Gastroesophageal sphincter (tissue), 4 donors: ENCODE measurements around the gene CBLIF. TPM values are rescaled to one million over a fixed set of nuclear protein-coding genes. Genes with fewer than 3 reads are reported as not detected.

ENCODE experiments used
- ATAC-seq: fragments of 150-250 bp; one replicate; pipeline ENCODE4 v1.9.1; 2016; ENCODE audit warnings: mild to moderate bottlenecking, moderate library complexity
- H3K27ac ChIP-seq, 4 donors: fragments of 200-600 bp; sonication (generic) in 3 of 4; 1 replicate in 3 of 4; 2 replicates in 1 of 4; pipeline ENCODE4 v1.5.1; 2016 to 2019
- H3K27me3 ChIP-seq: fragments of 200-600 bp; sonication (generic); one replicate; pipeline ENCODE4 v1.5.1; 2019
- H3K36me3 ChIP-seq, 2 donors: fragments of 200-600 bp; sonication (generic); one replicate each; pipeline ENCODE4 v1.5.1; 2019; ENCODE audit warnings: control low read depth in 1 of 2
- H3K4me1 ChIP-seq, 3 donors: fragments of 200-600 bp; sonication (generic); 1 replicate in 2 of 3; 2 replicates in 1 of 3; pipeline ENCODE4 v1.5.1; 2016 to 2019; ENCODE audit warnings: control low read depth in 2 of 3
- H3K4me3 ChIP-seq, 2 donors: fragments of 200-600 bp; sonication (generic); one replicate each; pipeline ENCODE4 v1.5.1; 2019; ENCODE audit warnings: mild to moderate bottlenecking in 1 of 2, moderate library complexity in 1 of 2
- H3K9me3 ChIP-seq, 3 donors: fragments of 200-600 bp; sonication (generic); one replicate each; pipeline ENCODE4 v1.5.1; 2017 to 2019; ENCODE audit warnings: control low read depth in 2 of 3
- EP300 ChIP-seq: sonication (generic); formaldehyde crosslinking; IDR thresholded peaks from one replicate; pipeline ENCODE4 v1.6.1; 2017; ENCODE audit warnings: antibody characterized with exemption, mild to moderate bottlenecking
- POLR2A ChIP-seq, 2 donors: fragments of 450-650 bp; IDR thresholded peaks; one replicate each; pipeline ENCODE4 v1.6.1; 2017; ENCODE audit warnings: antibody characterized with exemption in 2 of 2, mild to moderate bottlenecking in 2 of 2, moderate library complexity in 1 of 2
- POLR2AphosphoS5 ChIP-seq: sonication (generic); formaldehyde crosslinking; IDR thresholded peaks from one replicate; pipeline ENCODE4 v1.6.1; 2017; ENCODE audit warnings: antibody characterized with exemption
- WGBS, 2 donors: methylation state at CpG; one replicate each; pipeline ENCODE4 v1.1.5; 2018; ENCODE audit warnings: low coverage in 1 of 2; 5-methylcytosine and 5-hydroxymethylcytosine counted together
- total RNA-seq, 4 donors: library from RNA; depleted of rRNA; stranded (reverse); fragments of >200 nt; gene quantifications; one replicate each; pipeline ENCODE4 v1.1.0, GENCODE V29; 2016
- TF ChIP-seq, protein P1 (sequence below), 4 experiments: fragments of 200-600 bp in 2 of 4; fragments of 450-650 bp in 2 of 4; sonication (generic) in 1 of 4; IDR thresholded peaks; one replicate each; pipeline ENCODE4 v1.5.1; 2017 to 2019; ENCODE audit warnings: antibody characterized with exemption in 4 of 4, mild to moderate bottlenecking in 2 of 4, moderate library complexity in 2 of 4

The CBLIF gene
- total RNA-seq, 4 donors from 2014 or later: not detected

DNA sequence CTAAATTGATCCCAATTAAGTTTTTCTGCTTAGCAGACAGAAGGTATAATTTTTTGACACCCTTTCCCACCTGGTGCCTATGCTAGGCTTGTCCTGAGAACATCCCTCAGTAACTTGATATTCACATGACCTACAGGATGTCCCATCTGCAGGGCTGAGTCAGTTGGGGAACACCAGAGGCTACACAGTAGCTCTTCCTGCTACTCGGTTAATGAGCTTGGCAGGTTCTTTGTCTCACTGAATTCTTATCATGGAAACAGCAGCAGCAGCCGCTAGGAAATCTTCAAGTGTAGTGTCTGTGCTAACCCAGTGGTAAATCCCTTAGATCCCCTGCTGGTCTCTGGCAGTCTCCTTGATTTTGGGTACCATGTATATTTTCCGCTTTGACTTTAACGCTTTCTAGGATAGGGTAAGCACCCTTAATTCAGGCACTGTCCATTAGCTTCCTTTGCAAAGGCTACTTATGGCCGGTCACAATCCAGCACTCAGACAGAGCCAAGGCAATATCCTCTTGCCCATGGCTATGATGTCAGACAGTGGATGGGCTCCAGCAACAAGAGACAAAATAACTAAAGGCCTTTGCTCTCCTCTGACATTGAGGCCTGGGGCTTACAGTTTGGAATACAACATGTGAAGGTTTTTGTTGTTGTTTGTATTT is 43.2 kb downstream of the CBLIF start:
- peaks cover 0 to 6% (median 0%) of the 10 kb centered on the region in 3 donors for H3K4me1 ChIP-seq
- TF ChIP-seq POLR2AphosphoS5: no peak
- no peak for TF ChIP-seq POLR2A (IDR thresholded peaks at IDR 0.05)
- TF ChIP-seq, protein P1, sequence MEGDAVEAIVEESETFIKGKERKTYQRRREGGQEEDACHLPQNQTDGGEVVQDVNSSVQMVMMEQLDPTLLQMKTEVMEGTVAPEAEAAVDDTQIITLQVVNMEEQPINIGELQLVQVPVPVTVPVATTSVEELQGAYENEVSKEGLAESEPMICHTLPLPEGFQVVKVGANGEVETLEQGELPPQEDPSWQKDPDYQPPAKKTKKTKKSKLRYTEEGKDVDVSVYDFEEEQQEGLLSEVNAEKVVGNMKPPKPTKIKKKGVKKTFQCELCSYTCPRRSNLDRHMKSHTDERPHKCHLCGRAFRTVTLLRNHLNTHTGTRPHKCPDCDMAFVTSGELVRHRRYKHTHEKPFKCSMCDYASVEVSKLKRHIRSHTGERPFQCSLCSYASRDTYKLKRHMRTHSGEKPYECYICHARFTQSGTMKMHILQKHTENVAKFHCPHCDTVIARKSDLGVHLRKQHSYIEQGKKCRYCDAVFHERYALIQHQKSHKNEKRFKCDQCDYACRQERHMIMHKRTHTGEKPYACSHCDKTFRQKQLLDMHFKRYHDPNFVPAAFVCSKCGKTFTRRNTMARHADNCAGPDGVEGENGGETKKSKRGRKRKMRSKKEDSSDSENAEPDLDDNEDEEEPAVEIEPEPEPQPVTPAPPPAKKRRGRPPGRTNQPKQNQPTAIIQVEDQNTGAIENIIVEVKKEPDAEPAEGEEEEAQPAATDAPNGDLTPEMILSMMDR (IDR thresholded peaks at IDR 0.05): no peak
- TF ChIP-seq EP300: no peak
- peak; percentile 69 for ATAC-seq
- WGBS, 2 donors: 0 to 48% methylated on average over 1 to 3 of the region's 5 CpGs
- peaks cover 0 to 75% of the 10 kb centered on the region in 2 donors for H3K36me3 ChIP-seq
- H3K27ac ChIP-seq: peak overlapping the region in 1 of 4 donors; percentile 44
- no peak overlapping the region for H3K4me3 ChIP-seq
- H3K27me3 ChIP-seq: no peaks in the 10 kb centered on the region
- H3K9me3 ChIP-seq: no peaks in the 10 kb centered on the region

DNA sequence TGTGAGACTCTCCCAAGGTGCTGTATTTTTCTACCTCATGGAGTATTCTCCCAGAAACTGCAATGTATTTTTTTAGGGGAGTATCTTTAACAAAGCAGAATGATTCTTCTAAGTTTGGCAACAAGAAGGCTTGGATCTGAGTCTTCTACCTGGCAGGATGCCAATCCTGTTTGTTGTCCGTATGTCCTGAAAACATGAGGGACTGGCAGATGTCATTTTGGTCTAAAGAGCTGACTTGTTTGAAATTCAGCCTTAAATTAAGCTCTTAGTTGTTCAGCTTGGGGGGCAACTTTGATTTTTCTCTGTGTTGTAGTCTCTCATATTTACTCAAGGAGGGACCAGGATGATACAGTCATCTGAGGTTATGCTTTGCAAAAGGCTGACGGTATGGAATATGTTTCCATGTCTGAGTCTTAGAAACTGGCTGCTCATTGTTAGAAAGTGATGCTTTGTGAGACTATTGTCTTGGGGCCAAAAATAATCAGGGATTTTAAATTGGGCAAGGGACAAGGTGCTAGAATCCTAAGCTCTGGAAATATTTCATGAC is 44.1 kb downstream of the CBLIF start:
- Histone ChIP-seq H3K4me3 (no peak overlapping the region), H3K36me3 (peaks cover 0 to 75% of the 10 kb centered on the region in 2 donors), H3K9me3 (no peaks in the 10 kb centered on the region), H3K27ac (no peak overlapping the region), H3K4me1 (peaks cover 0 to 6% (median 0%) of the 10 kb centered on the region in 3 donors), H3K27me3 (no peaks in the 10 kb centered on the region)
- WGBS, 2 donors: 14 to 22% methylated on average over 1 to 2 of the region's 2 CpGs
- ATAC-seq: no peak
- no peak for TF ChIP-seq POLR2AphosphoS5
- TF ChIP-seq, protein P1 (IDR thresholded peaks at IDR 0.05): no peak
- TF ChIP-seq POLR2A (IDR thresholded peaks at IDR 0.05): no peak
- TF ChIP-seq EP300: no peak

DNA sequence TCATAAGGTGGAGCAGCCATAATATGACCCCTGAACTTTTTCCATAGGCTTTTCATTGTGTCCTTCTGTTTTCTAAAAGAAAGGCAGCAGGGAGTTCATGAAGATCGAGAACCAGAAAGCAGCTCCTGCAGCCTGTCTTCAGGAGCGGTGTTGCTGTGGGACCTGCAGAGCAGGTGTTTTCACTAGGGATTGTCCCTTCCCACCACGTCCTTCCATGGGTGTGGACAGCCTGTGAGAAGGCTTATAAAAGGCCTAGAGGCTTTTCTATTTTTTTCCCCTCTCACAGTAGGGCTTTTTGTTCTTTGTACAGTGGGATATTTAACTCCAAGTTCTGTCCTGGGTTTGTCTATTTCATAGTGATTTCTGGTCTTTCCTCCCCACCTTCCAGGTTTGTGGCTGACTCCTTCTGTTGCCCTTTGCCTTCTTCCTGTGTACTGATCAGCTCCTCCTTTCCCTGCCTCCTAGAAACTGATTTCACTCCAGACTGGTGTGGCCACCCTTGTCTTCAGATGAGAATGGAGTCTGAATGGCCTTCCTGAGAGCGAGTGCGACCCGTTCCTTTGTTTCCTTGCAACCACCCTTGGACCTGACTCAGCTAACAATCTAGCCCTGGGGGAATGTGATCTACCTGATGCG is 44.8 kb downstream of the CBLIF start:
- Histone ChIP-seq H3K27me3 (no peaks in the 10 kb centered on the region), H3K36me3 (peaks cover 0 to 75% of the 10 kb centered on the region in 2 donors), H3K27ac (no peak overlapping the region), H3K9me3 (no peaks in the 10 kb centered on the region), H3K4me3 (no peak overlapping the region), H3K4me1 (peaks cover 0 to 6% (median 0%) of the 10 kb centered on the region in 3 donors)
- WGBS, 2 donors: 73 to 81% methylated on average over 6 to 7 of the region's 7 CpGs
- no peak for TF ChIP-seq EP300
- TF ChIP-seq POLR2A (IDR thresholded peaks at IDR 0.05): no peak
- no peak for TF ChIP-seq POLR2AphosphoS5
- TF ChIP-seq, protein P1 (IDR thresholded peaks at IDR 0.05): no peak
- ATAC-seq: no peak

DNA sequence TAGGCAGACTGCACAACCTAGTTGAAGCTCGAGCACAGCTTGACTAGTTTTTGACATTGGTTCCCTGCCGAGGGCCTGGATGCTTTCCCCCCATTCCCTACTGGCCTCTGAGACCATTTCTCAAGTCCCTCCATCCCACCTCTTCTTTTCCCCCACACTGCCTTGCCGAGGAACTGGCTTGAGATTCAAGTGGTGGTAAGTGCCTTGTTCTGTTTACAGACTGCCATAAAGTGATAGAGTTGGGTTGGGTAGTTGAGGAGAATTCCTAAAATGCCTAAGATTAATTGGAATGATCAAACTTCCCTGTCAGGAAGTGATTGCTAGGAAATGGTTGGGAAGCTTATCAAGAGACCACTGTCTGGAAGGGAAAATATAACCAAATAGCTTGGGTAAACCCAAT is 50.9 kb downstream of the CBLIF start:
- Histone ChIP-seq H3K27ac (no peak overlapping the region), H3K9me3 (no peaks in the 10 kb centered on the region), H3K4me1 (no peaks in the 10 kb centered on the region), H3K27me3 (no peaks in the 10 kb centered on the region), H3K36me3 (peaks cover 0 to 97% of the 10 kb centered on the region in 2 donors), H3K4me3 (no peak overlapping the region)
- 60 to 80% methylated on average over 1 of the region's 3 CpGs for WGBS, 2 donors
- no peak for ATAC-seq
- no peak for TF ChIP-seq POLR2A (IDR thresholded peaks at IDR 0.05)
- TF ChIP-seq, protein P1 (IDR thresholded peaks at IDR 0.05): no peak
- no peak for TF ChIP-seq EP300
- no peak for TF ChIP-seq POLR2AphosphoS5

DNA sequence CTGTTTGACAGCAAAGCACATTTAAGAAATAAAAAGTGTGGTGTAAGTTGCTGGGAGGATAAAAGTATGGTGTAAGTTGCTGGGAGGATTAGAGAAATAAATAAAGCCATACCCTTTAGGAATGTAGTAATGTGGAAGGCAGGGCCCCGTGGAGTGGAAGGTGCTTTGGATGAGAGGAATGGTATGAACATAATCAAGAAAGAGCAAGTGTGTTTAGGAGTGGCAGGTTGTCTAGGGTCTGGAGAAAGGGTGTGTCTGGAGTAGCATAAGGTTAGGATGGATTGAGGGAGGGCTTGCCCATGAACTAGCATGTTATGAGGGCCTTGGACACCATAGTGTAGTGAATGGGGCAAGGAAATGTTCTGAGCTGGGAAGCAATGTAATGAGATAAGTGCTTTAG is 52.8 kb downstream of the CBLIF start:
- H3K9me3 ChIP-seq: no peaks in the 10 kb centered on the region
- TF ChIP-seq, protein P1 (IDR thresholded peaks at IDR 0.05): no peak
- TF ChIP-seq POLR2AphosphoS5: no peak
- H3K36me3 ChIP-seq: peaks cover 0 to 100% of the 10 kb centered on the region in 2 donors
- 64 to 80% methylated on average over 1 of the region's 1 CpG for WGBS, 2 donors
- H3K4me3 ChIP-seq: no peak overlapping the region
- no peaks in the 10 kb centered on the region for H3K27me3 ChIP-seq
- H3K4me1 ChIP-seq: no peaks in the 10 kb centered on the region
- ATAC-seq: no peak
- H3K27ac ChIP-seq: no peak overlapping the region
